Activated CD4-positive, alpha-beta T cell treated with anti-CD3 and anti-CD28 coated beads for 4 hours (primary cell): Measurements from ENCODE around the gene RPH3AL.
"Not testable (repeated sequence)": the region's sequence is repeated elsewhere in the genome, so short reads cannot be mapped to it uniquely, and the experiment has no call there.

Source experiments
- DNase-seq, 2 donors: peaks; one replicate each; pipeline ENCODE4 v3.0.0-alpha.2; 2020

Gene RPH3AL

GRCh38 chr17:333626-334396 lies 18.8 kb downstream of the RPH3AL start:
- no peak for DNase-seq

DNA sequence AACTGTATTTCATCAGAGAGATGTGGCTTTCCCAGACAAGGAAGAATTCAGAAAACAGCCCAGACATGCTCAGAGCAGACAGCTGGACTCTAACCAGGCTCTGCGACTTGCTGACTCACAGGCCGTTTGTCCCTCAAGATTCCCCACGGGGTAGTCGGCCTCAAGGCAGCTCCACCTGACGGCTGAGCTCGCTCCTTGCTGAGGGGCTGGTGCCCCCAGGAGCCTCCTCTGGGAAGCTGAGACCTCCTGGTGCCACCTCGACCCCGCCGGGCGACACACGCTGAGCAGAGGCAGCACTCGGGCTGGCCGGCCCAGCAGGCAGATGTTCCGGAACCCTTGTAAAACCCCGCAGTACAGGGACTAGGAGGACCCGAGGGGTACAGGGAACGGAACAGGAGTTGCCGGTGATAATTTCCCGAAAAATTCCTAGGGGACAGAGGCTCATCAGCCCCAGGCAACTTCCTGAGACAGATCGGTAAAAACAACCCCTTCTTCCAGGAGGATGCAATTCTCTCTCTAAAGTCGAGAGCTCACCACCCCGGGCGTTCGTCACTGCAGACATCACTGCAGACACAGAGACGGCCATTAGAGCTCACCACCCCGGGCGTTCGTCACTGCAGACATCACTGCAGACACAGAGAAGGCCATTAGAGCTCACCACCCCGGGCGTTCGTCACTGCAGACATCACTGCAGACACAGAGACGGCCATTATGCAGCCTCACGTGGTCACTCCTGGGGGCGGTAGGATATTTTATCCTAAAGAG lies 19.9 kb downstream of the RPH3AL start:
- DNase-seq = no peak

DNA sequence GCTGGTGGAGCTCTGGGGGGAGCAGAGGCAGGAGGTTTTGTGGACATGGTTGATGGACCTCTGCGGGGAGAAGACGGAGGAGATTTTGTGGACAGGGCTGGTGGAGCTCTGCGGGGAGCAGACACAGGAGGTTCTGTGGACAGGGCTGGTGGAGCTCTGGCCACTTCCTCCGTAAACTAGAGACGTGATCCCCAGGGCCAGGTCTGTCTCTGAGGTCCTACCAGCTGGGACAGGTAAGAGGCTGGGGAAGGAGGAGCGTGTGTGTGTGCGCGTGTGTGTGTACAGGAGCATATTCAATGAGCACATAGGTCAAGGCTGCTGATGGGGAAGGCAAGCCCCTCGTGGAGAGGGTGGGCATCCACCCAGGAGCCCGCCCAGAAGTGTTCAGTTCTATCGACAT lies 20.6 kb downstream of the RPH3AL start:
- no peak for DNase-seq

DNA sequence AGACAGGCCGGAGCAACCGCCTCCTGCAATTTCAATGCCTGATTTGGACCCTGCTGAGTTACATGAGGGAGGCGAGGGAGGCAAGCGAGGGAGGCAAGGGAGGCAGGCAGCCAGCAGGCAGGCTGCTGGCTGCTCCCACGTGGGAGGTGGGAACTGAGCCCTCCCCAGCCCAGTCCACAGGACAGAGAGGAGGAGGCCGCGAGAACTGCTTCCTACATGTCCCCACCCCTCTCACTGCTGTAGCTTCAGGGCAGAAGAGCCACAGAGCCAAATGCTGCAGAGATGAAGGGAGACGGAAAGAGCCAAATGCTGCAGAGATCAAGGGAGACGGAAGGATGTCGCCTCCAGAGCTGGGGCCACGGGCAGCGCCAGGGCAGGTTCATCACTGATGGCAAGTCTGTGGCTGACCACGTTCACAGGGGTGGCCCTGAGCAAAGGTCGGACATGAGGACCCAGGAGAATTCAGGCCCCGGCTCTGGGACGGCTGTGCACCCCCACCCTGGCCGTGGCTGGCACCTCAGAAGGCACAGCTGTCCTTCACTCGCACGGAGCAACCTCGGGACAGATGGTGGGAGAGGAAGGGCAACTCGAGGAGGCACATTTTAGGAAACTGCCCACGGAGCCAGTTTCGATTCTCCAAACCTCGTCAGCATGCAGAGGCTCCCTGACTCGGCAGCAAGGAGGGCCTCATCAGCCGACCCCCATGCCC lies 21.5 kb downstream of the RPH3AL start:
- no peak for DNase-seq

- no peak for DNase-seq
Measured at GRCh38 chr17:329784-330420, 22.7 kb downstream of the RPH3AL start.

DNA sequence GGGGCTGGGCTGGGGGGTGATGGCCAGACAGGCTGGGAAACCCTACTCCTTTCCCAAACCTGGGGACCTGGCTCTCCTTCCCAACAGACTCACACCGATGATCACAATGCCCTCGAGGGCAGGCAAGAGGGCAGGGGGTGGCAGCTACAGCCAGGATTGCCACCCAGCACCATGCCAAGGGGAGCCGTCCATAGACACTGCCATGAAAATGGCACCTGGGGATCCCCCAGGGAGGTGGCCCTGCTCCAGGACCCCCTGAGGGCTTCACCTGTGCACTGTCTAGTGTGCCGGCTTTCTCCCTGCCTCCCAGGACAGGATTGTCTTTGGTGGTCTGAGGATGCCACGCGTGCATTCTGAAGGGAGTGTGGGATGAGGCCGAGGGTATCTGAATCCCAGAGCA lies 24.6 kb downstream of the RPH3AL start:
- no peak for DNase-seq

- DNase-seq = no peak
Measured at GRCh38 chr17:327296-327695, 25.3 kb downstream of the RPH3AL start.

GRCh38 chr17:326010-326621 lies 26.5 kb downstream of the RPH3AL start:
- DNase-seq = no peak

DNA sequence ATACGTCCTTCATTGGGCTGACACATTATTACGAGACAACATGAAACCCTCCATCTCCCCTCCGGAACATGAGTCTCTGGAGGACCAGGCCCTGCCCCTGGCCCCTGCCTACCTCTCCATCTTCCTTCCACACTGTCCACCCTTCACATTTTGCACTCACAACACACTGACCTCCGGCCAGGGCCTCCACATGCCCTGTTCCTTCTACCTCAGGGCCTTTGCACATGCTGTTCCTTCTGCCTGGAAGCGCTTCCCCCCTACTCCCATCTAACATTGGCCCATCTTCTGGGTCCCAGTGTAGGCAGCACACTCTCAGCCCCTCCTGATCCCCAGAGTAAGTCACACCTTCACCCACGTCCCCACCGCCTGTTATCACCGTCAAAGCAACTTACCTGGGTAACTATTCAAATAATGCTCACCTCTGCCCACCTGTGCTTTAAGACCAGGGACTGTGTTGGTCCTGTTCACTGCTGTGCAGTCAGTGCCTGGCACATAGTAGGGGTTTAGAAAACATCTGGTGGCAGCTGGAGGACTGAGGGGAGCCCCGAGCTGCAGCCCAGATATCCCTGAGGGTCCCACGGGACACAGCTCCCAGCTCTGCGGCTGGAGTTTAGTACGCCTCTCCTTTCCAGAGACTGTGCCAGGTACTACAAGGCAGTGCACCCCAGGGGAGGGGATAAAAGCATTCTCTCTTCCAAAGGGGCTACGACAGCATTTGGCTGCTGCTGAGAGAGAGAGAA lies 27.2 kb downstream of the RPH3AL start:
- DNase-seq = no peak

GRCh38 chr17:323721-324571 lies 28.7 kb downstream of the RPH3AL start:
- DNase-seq = no peak

GRCh38 chr17:323181-323580 lies 29.4 kb downstream of the RPH3AL start:
- no peak for DNase-seq

- DNase-seq = no peak
Measured at GRCh38 chr17:322006-322780, 30.4 kb downstream of the RPH3AL start.

- no peak for DNase-seq
Measured at GRCh38 chr17:321386-321941, 31.1 kb downstream of the RPH3AL start.

GRCh38 chr17:320809-321385 lies 31.7 kb downstream of the RPH3AL start:
- DNase-seq = no peak

DNA sequence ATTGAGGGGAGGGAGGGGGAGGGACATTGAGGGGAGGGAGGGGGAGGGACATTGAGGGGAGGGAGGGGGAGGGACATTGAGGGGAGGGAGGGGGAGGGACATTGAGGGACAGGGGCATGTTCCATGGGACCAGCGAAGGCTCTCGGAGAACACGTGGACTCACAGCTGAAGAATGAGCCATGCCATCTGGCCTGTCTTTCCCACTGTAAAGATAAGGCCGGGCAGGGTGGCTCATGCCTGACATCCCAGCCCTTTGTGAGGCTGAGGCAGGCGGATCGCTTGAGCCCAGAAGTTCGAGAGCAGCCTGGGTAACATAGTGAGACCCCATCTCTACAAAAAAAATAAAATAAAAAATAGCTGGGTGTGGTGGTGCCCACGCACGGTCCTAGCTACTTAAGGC lies 32.5 kb downstream of the RPH3AL start:
- DNase-seq = no peak

DNA sequence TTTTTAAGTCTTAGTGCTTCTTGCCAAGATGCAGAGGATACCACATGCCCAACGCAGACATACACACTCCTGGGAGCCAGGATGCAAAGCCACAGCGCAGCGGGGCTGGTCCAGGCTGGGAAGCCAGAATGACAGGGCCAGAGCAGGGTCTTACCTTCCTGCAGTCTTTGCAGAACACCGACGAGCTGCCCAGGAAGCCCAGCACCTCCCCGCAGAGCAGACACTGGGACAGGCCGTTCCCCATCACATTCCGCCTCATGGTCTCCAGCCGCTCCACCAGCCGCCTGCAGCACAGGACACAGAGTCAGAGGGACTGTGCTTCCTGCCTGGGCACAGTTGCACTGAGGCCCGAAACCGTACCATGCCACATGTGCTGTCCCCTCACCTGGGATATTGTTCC lies 33.3 kb downstream of the RPH3AL start:
- no peak for DNase-seq

- DNase-seq = not testable (repeated sequence)
Measured at GRCh38 chr17:317070-317469, 35.5 kb downstream of the RPH3AL start.

- DNase-seq = not testable (repeated sequence)
Measured at GRCh38 chr17:315399-315798, 37.2 kb downstream of the RPH3AL start.

DNA sequence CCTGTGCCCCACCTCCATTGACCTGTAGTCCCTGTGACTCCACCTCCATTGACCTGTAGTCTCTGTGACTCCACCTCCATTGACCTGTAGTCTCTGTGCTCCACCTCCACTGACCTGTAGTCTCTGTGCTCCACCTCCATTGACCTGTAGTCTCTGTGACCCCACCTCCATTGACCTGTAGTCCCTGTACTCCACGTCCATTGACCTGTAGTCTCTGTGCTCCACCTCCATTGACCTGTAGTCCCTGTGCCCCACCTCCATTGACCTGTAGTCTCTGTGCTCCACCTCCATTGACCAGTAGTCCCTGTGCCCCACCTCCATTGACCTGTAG lies 38.0 kb downstream of the RPH3AL start:
- not testable (repeated sequence) for DNase-seq
